Erythroblast (primary cell): Measurements from ENCODE around the gene ATXN7.
A peak's percentile ranks its signal among the peaks of the same experiment; 100 is the strongest.

ENCODE experiments used
- DNase-seq, 2 experiments: peaks; one replicate each; lab custom pipeline; 2025; lab: John Stamatoyannopoulos, UW
- GATA1 ChIP-seq: IDR thresholded peaks from 2 replicates; pipeline ENCODE4 v1.6.1; 2011; ENCODE audit warnings: low read depth, mild to moderate bottlenecking, control low read depth, low read length, moderate library complexity
- POLR2A ChIP-seq: IDR thresholded peaks from 2 replicates; pipeline ENCODE4 v1.6.1; 2011; ENCODE audit warnings: mild to moderate bottlenecking, low read length

Gene ATXN7

GRCh38 chr3:63908081-63908736 lies 44.5 kb downstream of the ATXN7 start:
- no peak for TF ChIP-seq GATA1
- no peak for TF ChIP-seq POLR2A
- peak in 1 of 2 experiments; percentile 4 for DNase-seq

GRCh38 chr3:63908776-63909175 lies 45.1 kb downstream of the ATXN7 start:
- TF ChIP-seq POLR2A (no peak), GATA1 (no peak)
- no peak for DNase-seq

GRCh38 chr3:63909431-63909830 lies 45.8 kb downstream of the ATXN7 start:
- no peak for TF ChIP-seq POLR2A
- no peak for TF ChIP-seq GATA1
- no peak for DNase-seq

- DNase-seq: no peak
- TF ChIP-seq POLR2A (no peak), GATA1 (no peak)
Measured at GRCh38 chr3:63910001-63910400, 46.3 kb downstream of the ATXN7 start.

- TF ChIP-seq GATA1 (no peak), POLR2A (no peak)
- peak; percentile 13 to 24 for DNase-seq
Measured at GRCh38 chr3:63910891-63911290, 47.2 kb downstream of the ATXN7 start.

- TF ChIP-seq POLR2A (no peak), GATA1 (no peak)
- DNase-seq: no peak
Measured at GRCh38 chr3:63911509-63911872, 47.8 kb downstream of the ATXN7 start.

- peak; percentile 66 for TF ChIP-seq POLR2A
- no peak for TF ChIP-seq GATA1
- DNase-seq: peak; percentile 89 to 93
Measured at GRCh38 chr3:63911873-63912767, 48.5 kb downstream of the ATXN7 start, which contains the start of gene SCAANT1. Gene SCAANT1, minus strand, starts transcription at chr3:63912383.

- TF ChIP-seq GATA1: no peak
- no peak for TF ChIP-seq POLR2A
- peak; percentile 72 to 79 for DNase-seq
Measured at GRCh38 chr3:63912768-63913588, 49.3 kb downstream of the ATXN7 start.

- DNase-seq: peak; percentile 20 to 54
- TF ChIP-seq POLR2A: no peak
- TF ChIP-seq GATA1: no peak
Measured at GRCh38 chr3:63914312-63914711, 50.6 kb downstream of the ATXN7 start.

GRCh38 chr3:63918321-63918720 lies 54.7 kb downstream of the ATXN7 start:
- TF ChIP-seq POLR2A (no peak), GATA1 (no peak)
- no peak for DNase-seq

- DNase-seq: no peak
- no peak for TF ChIP-seq GATA1
- TF ChIP-seq POLR2A: no peak
Measured at GRCh38 chr3:63920001-63920400, 56.3 kb downstream of the ATXN7 start.

GRCh38 chr3:63921741-63922482 lies 58.2 kb downstream of the ATXN7 start:
- TF ChIP-seq POLR2A (no peak), GATA1 (no peak)
- DNase-seq: no peak

GRCh38 chr3:63922491-63923199 lies 59.0 kb downstream of the ATXN7 start:
- no peak for DNase-seq
- TF ChIP-seq GATA1: no peak
- TF ChIP-seq POLR2A: no peak
